ENCODE results near the gene RNF41. TPM values are rescaled to one million over a fixed set of nuclear protein-coding genes. Genes with fewer than 3 reads are reported as not detected.
A peak's percentile ranks its signal among the peaks of the same experiment; 100 is the strongest.
"Not testable (repeated sequence)": the region's sequence is repeated elsewhere in the genome, so short reads cannot be mapped to it uniquely, and the experiment has no call there.

RNF41 gene
- polyA plus RNA-seq, 5 donors, result 37.6 to 44.8 (median 38.4) TPM

DNA sequence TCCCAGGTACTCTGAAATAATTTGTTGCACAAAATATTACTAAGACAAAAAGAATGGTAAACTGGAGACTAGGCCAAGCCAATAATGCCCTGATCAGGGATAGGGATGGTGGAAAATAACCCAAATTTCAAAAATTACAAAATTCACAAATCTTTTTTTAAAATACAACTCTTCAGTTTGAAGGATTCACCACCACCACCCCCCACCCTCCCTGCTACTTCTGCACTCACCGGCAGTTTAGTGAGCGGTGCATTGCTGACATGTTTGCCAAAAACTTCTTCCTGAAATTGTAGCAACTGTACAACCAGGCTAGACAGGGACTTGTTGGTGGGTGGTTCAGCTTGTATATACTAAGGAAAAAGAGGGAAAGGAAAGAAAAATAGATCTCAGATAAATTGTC, 34.8 kb downstream of the RNF41 start:
- no peak for DNase-seq

DNA sequence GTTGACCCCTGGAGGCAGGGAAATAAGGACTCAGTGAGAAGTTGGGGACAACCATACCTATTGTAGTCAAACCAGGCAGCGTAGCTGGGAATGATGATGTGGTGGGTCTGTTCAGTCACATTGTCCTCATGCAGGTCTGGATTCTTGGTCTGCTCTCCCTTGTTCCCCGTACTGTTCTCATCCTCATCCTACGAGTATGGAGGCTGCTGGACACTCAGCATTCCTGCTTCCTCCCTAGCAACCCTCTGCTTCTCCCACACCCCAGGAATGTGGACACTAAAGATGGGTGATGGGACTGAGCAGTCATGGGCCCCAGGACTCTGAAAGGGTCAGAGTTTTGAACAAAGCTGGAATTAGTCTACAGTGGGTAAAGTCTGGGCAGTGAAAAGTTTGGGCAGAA, 43.4 kb downstream of the RNF41 start:
- no peak for DNase-seq

DNA sequence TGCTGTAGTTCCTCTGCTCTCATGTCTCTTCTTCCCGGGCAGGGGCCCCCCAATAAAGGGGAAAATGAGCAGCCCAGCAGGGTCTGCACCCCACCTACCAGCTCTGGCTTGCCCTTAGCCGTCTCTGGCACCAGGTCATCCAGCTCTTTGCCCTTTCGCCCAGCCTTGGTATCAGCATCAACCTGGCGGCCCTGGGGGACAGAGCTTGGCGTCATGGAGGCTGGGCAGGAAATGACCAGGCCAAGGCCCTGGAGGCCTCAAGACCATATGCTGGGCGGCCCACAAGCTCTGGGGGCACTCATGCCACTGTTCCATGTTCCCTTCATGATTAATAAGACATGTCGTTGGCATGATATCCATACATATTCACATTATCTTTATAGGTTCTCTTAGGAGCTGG, 48.9 kb downstream of the RNF41 start:
- no peak for DNase-seq

GRCh38 chr12:56169229-56169759, 52.4 kb downstream of the RNF41 start:
- no peak for DNase-seq

GRCh38 chr12:56165369-56165768, 56.4 kb downstream of the RNF41 start:
- DNase-seq, result no peak

GRCh38 chr12:56164345-56164729, 57.4 kb downstream of the RNF41 start:
- DNase-seq, result no peak

GRCh38 chr12:56163533-56164344, 58.0 kb downstream of the RNF41 start:
- no peak for DNase-seq

- no peak for DNase-seq
Observed at GRCh38 chr12:56162468-56163290, 59.0 kb downstream of the RNF41 start.

DNA sequence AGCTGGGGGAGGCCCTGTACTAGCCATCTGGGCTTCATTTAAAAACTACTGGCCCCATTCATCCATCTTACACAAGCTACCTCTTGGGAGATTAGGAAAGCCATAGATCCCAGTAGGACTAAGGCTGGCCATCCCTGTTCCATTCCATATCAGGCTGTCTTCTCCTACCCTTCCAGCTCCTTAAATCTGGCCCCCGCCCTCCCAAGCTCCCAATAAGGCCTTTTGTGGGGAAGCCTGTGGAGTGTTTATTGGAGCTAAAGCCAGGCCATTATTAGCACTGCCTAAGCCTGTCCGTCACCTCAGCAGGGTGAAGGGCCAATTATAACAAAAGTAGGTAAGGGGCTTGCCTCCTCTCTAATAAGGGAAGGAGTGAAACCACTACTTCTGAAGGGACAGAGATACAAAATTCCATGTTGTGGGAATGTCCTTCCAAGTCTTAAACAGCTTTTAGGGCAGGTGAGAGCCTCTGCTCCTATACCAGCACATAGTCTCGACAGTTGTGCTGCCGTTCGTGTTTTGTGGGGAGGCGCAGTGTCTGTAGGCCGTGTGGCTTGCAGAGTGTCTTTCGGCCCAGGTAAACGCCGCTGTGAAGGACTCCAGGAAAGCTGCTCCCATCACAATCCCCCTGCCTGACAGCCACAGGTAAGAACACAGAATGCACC, 59.9 kb downstream of the RNF41 start:
- no peak for DNase-seq

DNA sequence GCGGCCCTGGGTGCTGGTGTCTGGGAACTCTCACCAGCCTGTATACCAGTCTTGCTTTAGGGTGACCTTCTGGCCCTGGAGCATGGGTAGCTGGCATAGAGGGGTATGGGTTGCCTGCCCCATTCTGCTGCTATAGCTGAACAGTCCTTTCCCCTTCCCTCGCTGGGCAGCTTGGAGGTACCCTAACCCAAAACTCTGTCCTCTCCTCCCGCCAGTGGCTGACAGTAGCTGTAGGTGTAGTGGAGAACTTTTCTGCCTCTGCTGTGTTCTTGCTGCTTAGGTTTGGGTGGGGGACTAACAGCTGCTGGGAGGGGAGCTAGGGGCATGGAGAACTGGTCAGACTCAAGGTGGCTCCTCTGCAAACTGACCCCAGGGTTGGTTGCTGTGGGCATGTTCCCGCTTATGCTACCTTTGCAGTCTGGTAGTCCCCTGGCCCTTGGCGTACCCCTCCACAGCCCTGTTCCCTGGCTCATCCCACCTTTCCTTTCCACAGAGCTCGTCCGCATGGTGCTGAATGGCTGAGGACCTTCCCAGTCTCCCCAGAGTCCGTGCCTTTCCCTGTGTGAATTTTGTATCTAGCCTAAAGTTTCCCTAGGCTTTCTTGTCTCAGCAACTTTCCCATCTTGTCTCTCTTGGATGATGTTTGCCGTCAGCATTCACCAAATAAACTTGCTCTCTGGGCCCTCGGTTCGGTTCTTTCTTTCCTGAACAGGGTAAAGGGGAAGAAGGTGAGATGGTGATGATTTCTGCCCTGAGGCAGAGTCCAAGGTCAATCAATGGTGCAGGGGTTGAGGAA, 60.6 kb downstream of the RNF41 start:
- DNase-seq, result no peak

DNA sequence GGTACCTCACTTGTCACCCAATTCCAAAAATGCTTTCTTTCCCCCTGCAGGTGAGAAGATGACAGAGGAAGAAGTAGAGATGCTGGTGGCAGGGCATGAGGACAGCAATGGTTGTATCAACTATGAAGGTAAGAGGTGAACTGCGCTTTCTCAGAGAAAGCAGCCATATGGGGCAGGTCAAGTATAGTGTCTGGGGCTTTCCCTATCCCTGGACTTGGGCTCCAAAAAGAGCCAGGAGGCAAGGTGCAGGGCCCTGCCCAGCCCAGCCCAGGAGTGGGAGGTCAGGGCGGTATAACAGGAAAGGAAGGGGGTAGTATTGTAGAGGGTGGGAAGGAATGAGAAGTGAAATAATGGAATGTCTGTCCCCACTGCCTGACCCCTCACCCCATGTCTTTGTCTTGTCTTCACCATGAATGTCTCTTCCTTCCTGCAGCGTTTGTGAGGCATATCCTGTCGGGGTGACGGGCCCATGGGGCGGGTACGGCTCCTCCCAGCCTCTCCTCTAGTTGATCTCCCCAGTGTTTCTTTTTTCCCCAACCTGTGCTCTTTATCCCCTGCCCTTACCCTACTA, 61.4 kb downstream of the RNF41 start:
- no peak for DNase-seq

- no peak for DNase-seq
Observed at GRCh38 chr12:56159482-56160192, 62.1 kb downstream of the RNF41 start.

GRCh38 chr12:56158926-56159461, 62.7 kb downstream of the RNF41 start:
- DNase-seq, result peak; percentile 56 to 64

- peak; percentile 96 to 98 for DNase-seq
Observed at GRCh38 chr12:56158029-56158925, 63.4 kb downstream of the RNF41 start, which contains the start of gene MYL6. TSS of gene MYL6 (plus strand) at chr12:56158359. CDS start at chr12:56158402, 43 bp downstream.

- peak; percentile 88 to 90 for DNase-seq
Observed at GRCh38 chr12:56157201-56158028, 64.3 kb downstream of the RNF41 start.

GRCh38 chr12:56156464-56157200, 65.1 kb downstream of the RNF41 start:
- DNase-seq, result not testable (repeated sequence)

DNA sequence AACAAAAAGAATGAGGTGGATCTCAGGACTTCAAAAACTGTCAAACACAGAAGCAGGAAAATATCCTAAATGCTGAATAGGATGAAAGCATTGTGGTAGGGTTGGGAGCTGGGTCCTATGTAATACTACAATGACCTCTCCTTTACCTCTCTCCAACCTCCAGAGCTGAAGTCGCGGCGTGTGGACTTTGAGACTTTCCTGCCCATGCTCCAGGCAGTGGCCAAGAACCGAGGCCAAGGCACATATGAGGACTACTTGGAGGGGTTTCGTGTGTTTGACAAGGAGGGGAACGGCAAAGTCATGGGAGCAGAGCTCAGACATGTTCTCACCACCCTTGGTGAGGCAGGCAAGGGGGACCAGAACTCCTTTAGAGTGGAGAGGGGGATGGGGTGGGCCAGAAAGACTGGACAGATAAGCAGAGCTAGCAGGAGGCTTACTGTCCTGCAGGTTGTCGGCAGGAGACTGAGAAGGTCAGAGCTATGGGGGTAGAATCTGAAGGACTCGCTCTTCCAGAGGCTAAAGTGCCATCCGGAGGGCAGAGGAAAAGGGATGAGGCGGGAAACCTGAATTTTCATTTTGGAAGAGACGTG, 66.4 kb downstream of the RNF41 start:
- DNase-seq, result no peak

Measured in right lung (tissue), 5 donors.